HEK293T (cell line): ENCODE results near the gene BCAS1.

Experiments
- CTCF ChIA-PET: fragments of 350-600 bp; formaldehyde crosslinking; extraction: SDS; loops from one replicate; lab custom pipeline; 2021; ENCODE audit warnings: antibody characterized with exemption, inconsistent platforms; lab: Yijun Ruan, JAX
- POLR2A ChIA-PET: fragments of 350-600 bp; formaldehyde crosslinking; extraction: SDS; loops from one replicate; lab custom pipeline; 2020; ENCODE audit warnings: antibody characterized with exemption, inconsistent platforms; lab: Yijun Ruan, JAX
- DNase-seq: peaks from one replicate; pipeline ENCODE4 v3.0.0; 2012; ENCODE audit warnings: mixed read lengths; ENCODE audit errors: extremely low spot score
- ARNT ChIP-seq: fragments of 450-650 bp; IDR thresholded peaks from 2 replicates; pipeline ENCODE4 v1.6.1; 2017; ENCODE audit warnings: mild to moderate bottlenecking
- BHLHE40 ChIP-seq: fragments of 450-650 bp; IDR thresholded peaks from 2 replicates; pipeline ENCODE4 v1.6.1; 2016; ENCODE audit warnings: mild to moderate bottlenecking, moderate library complexity, borderline replicate concordance
- CTBP1 ChIP-seq: fragments of 450-650 bp; IDR thresholded peaks from 2 replicates; pipeline ENCODE4 v1.6.1; 2016; ENCODE audit warnings: borderline replicate concordance
- ELF4 ChIP-seq: fragments of 450-650 bp; IDR thresholded peaks from 2 replicates; pipeline ENCODE4 v1.6.1; 2017; ENCODE audit warnings: antibody characterized with exemption
- FOXA1 ChIP-seq: fragments of 450-650 bp; IDR thresholded peaks from 2 replicates; pipeline ENCODE4 v1.6.1; 2016; ENCODE audit warnings: mild to moderate bottlenecking
- FOXK2 ChIP-seq: fragments of 450-650 bp; IDR thresholded peaks from 2 replicates; pipeline ENCODE4 v1.6.1; 2016; ENCODE audit warnings: mild to moderate bottlenecking
- FOXM1 ChIP-seq: fragments of 450-650 bp; IDR thresholded peaks from 2 replicates; pipeline ENCODE4 v1.6.1; 2017; ENCODE audit warnings: mild to moderate bottlenecking, borderline replicate concordance
- HDGF ChIP-seq: fragments of 450-650 bp; IDR thresholded peaks from 2 replicates; pipeline ENCODE4 v1.6.1; 2017; ENCODE audit warnings: antibody characterized with exemption, borderline replicate concordance
- L3MBTL2 ChIP-seq: fragments of 450-650 bp; conservative IDR thresholded peaks from 2 replicates; pipeline ENCODE4 v1.6.1; 2016; ENCODE audit warnings: mild to moderate bottlenecking
- LEF1 ChIP-seq: fragments of 450-650 bp; IDR thresholded peaks from 2 replicates; pipeline ENCODE4 v1.6.1; 2017; ENCODE audit warnings: mild to moderate bottlenecking, borderline replicate concordance
- NFRKB ChIP-seq: fragments of 450-650 bp; IDR thresholded peaks from 2 replicates; pipeline ENCODE4 v1.6.1; 2016; ENCODE audit warnings: mild to moderate bottlenecking, moderate library complexity
- SP1 ChIP-seq: fragments of 450-650 bp; IDR thresholded peaks from 2 replicates; pipeline ENCODE4 v1.6.1; 2017
- SUZ12 ChIP-seq: fragments of 450-650 bp; IDR thresholded peaks from 2 replicates; pipeline ENCODE4 v1.6.1; 2016; ENCODE audit warnings: mild to moderate bottlenecking
- TARDBP ChIP-seq: fragments of 450-650 bp; IDR thresholded peaks from 2 replicates; pipeline ENCODE4 v1.6.1; 2016
- ZNF384 ChIP-seq: fragments of 450-650 bp; IDR thresholded peaks from 2 replicates; pipeline ENCODE4 v1.6.1; 2016
- TF ChIP-seq, protein P1 (sequence below): fragments of 450-650 bp; IDR thresholded peaks from 2 replicates; pipeline ENCODE4 v1.6.1; 2016

Gene BCAS1

DNA sequence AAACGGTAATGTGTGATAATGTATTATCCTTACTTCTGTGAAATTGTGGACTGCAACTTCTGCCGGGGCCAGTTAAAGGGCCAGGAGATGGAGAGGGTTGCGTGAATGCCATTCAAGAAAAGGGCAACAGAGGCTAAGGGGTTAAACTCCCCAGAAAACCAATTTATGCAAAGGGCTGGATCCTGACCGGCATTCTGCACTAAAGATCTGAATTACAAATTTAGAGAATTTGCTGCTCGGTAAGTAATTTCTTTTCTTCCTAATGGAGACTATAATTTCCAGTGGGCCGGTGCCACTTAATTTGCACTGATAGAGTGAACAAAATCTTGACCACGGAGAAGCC lies 130.1 kb downstream of the BCAS1 start:
- no peak for DNase-seq
- TF ChIP-seq ELF4 (no peak), LEF1 (no peak), BHLHE40 (no peak), FOXM1 (no peak)
- POLR2A ChIA-PET: interaction anchor here (0.6 kb wide), 1 partner anchor 174 kb away, joined by 3 read pairs; no protein-coding TSS in a partner anchor
- CTCF ChIA-PET: interaction anchor here (0.6 to 1.5 kb wide), 6 partner anchors 23 to 393 kb away, joined by 3 to 9 read pairs (median 4); no protein-coding TSS in a partner anchor

DNA sequence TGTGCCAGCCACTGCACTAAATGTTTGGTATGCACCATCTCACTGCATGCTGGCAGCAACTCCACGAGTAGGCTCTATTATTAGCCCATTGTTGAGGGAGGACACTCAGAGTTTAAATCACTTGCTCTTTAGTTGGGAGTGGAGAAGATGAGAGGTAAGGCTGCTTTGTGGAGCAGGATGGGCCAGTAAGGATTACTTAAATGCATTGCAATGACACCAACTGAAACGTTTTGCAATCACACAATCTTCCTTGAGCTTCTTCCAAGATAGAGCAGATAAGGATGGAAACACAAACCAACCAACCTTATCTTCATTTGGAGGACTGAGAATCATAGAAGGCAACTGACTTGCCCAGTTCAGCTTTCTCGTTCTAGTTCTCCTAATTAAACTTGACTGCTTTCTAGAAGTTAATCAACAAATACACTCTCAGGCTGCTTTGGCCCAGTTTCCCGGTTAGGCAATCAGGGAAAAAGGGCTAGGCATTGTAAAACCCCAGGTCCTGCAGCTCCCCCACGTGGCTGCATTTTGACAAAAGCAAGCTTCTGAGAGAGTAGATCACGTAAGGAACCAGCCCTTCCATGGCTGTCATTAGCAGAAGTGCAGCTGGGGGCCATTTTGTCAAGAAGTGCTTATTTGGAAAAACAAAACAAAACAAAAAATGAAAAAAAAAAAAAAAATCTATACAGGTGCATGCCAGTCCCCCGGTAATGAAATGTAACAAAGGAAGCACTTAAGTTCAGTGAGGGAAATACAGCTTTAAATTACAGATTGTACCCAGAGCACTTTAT lies 130.6 kb downstream of the BCAS1 start:
- peak; percentile 79 for DNase-seq
- TF ChIP-seq, protein P1, sequence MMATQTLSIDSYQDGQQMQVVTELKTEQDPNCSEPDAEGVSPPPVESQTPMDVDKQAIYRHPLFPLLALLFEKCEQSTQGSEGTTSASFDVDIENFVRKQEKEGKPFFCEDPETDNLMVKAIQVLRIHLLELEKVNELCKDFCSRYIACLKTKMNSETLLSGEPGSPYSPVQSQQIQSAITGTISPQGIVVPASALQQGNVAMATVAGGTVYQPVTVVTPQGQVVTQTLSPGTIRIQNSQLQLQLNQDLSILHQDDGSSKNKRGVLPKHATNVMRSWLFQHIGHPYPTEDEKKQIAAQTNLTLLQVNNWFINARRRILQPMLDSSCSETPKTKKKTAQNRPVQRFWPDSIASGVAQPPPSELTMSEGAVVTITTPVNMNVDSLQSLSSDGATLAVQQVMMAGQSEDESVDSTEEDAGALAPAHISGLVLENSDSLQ: peak; percentile 46; the same call in 1 of the 2 replicates
- TF ChIP-seq BHLHE40 (no peak), TARDBP (no peak), ZNF384 (peak; percentile 49; the same call in 1 of the 2 replicates), FOXM1 (no peak)
- ChIA-PET POLR2A (interaction anchor here (0.6 to 0.8 kb wide), 2 partner anchors 174 to 317 kb away, joined by 3 read pairs; no protein-coding TSS in a partner anchor), CTCF (interaction anchor here (0.6 to 1.5 kb wide), 7 partner anchors 22 to 393 kb away, joined by 3 to 9 read pairs (median 3); no protein-coding TSS in a partner anchor)

DNA sequence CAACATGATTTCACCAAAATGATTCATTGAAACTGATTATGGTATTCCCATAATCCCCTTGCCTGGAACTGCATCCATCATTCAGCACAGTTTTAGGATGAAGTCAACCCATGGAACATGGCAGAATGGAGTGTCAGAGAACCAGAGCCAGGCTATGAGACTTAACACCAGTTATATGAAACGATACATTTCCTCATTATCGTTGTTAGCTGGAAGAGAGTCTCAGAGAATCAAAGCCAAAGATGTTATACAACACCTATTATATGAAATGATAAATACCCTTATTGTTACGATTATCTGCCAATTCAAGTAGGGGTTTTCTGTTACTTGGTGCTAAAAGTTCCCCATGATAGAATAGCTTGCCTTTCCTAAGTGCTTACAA lies 131.2 kb downstream of the BCAS1 start:
- CTCF ChIA-PET: interaction anchor here (0.6 to 1.5 kb wide), 3 partner anchors 22 to 393 kb away, joined by 3 to 7 read pairs (median 5); no protein-coding TSS in a partner anchor
- DNase-seq: no peak
- POLR2A ChIA-PET: interaction anchor here (0.8 kb wide), 1 partner anchor 316 kb away, joined by 3 read pairs; no protein-coding TSS in a partner anchor
- TF ChIP-seq ELF4 (no peak), ARNT (no peak), SP1 (no peak), TARDBP (no peak), SUZ12 (no peak), L3MBTL2 (no peak), NFRKB (no peak), CTBP1 (no peak)
- TF ChIP-seq, protein P1: no peak

DNA sequence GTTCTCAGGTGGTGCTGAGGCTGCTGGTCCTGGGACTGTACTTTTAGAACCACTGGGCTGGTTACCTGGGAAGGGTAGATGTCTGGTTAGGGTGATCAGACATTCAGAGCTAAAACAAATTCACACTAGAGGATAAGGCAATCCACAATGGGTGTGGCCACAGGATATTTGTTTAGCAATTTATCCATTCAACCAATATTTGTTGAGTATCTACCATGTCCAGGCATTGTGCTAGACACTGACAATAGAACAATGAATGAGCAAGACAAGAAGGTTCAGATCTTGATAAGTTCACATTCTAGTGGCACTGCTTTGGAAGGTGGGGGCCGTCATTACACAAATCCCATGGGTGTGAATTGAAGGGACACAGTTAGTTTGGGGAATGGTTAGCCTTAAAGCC lies 131.7 kb downstream of the BCAS1 start:
- no peak for DNase-seq
- TF ChIP-seq ELF4: no peak
- no peak for TF ChIP-seq CTBP1
- TF ChIP-seq FOXA1: no peak
- TF ChIP-seq HDGF: no peak
- no peak for TF ChIP-seq FOXM1
- no peak for TF ChIP-seq LEF1
- TF ChIP-seq FOXK2: no peak
- no peak for TF ChIP-seq ZNF384
- TF ChIP-seq TARDBP: no peak
- TF ChIP-seq BHLHE40: no peak
- TF ChIP-seq SUZ12: no peak
- no peak for TF ChIP-seq NFRKB
- ChIA-PET CTCF (interaction anchor here (0.6 to 0.8 kb wide), 2 partner anchors 23 to 292 kb away, joined by 3 read pairs; no protein-coding TSS in a partner anchor), POLR2A (no interaction called here)

DNA sequence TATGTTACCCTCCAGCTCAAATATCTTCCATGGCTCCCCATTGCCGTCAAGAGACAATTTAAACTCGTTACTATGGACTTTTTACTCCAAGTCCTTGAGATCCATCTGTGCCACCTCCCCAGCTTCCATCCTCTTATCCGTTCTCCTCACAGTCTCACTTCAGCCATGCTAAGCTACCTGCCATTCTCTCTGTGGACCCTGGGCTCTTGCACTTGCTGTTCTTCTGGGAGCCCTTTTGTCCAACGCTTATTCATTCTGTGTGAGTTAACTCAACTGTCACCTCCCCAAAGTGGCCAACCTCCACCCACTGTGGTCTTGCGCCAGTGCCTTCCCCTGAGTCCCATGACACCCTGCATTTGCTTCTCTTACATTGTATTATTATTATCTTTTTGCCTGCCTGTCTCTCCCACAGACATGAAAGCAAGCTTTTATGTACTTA lies 132.4 kb downstream of the BCAS1 start:
- TF ChIP-seq BHLHE40 (no peak), FOXA1 (no peak)
- ChIA-PET CTCF (interaction anchor here (0.6 to 0.8 kb wide), 2 partner anchors 22 to 292 kb away, joined by 3 read pairs; no protein-coding TSS in a partner anchor), POLR2A (no interaction called here)
- DNase-seq: no peak

DNA sequence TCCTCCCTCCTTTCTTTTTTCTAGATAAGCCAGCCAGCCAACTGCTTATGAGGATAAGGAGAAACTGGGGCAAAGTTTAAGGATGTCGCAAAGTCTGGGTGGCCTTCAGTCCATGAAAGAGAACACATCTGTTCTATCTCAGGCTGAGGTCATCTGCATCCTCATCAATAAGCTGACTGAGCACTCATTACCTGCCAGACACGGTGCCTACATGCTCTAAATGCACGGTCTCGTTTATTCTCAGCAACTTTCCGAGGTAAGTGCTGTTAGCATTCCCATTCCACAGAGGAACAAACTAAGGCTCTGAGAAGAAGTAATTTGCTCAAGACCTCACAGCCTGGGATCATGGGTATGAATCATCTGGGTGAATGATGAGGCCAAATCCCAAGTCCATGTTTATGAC lies 133.1 kb downstream of the BCAS1 start:
- no peak for DNase-seq
- no peak for TF ChIP-seq NFRKB
- TF ChIP-seq SP1: no peak
- CTCF ChIA-PET: no interaction called here
- POLR2A ChIA-PET: no interaction called here

DNA sequence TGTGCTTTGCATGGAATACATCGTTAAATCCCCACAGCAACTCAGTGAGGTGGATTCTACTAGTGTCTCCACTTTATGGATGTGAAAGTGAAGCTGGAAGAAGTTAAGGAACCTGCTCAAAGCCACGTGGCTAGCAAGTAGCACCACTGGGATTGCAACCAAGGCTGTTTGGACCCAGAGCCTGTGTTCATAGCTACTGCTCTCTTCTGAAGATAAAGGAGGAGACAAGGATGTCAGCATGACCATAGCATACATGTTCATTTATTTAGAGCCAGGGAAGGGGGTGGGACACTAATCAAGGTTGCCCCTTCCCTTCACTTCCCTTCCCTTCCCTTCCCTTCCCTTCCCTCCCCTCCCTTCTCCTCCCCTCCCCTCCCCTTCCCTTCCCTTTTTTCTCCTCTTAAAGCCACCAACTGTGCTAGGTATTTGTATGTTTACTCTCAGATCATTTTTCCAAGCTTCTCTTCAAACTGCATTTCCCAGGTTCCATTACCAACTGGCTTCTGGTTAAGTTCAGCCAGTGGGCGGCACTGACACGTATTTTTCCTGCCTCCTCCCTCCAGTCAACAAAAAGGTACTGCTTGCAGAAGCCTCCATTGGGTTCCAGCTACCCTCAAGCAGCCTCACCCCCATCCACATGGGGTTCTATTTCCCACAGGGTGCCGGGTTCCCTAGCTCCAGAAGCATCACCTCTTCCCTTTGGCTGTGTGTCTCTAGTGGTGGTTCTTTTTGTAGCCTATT lies 134.9 kb downstream of the BCAS1 start:
- CTCF ChIA-PET: no interaction called here
- POLR2A ChIA-PET: interaction anchor here (1.2 kb wide), 1 partner anchor 343 kb away, joined by 3 read pairs; no protein-coding TSS in a partner anchor
- DNase-seq: no peak
- TF ChIP-seq, protein P1: no peak
- no peak for TF ChIP-seq BHLHE40
- no peak for TF ChIP-seq LEF1
- no peak for TF ChIP-seq FOXM1
- no peak for TF ChIP-seq FOXA1
- no peak for TF ChIP-seq SUZ12
- no peak for TF ChIP-seq L3MBTL2
- no peak for TF ChIP-seq NFRKB
- TF ChIP-seq SP1: no peak
- TF ChIP-seq CTBP1: no peak
- no peak for TF ChIP-seq ELF4
- no peak for TF ChIP-seq FOXK2
- TF ChIP-seq HDGF: no peak
- TF ChIP-seq TARDBP: no peak
- no peak for TF ChIP-seq ARNT
- no peak for TF ChIP-seq ZNF384
